ENCODE data around the gene CADPS.

DNA sequence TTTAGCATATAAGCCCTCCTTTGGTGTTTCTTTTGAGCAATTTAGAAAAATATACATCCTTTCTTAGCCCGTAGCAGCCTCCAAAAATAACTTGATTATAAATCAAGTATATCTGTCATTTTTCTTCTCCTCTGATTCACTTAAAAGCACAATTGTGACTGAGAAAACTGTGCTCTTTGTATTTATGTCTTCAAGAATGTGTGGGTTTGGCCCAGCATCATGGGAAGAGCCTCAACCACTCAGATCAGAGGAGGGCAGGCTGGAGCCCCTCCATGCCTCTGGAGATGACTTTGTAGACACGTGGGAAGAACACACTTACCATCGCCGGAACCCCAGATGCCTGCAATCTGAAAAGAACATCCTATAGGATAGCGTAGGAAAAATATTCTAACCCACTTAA, 378.1 kb downstream of the CADPS start:
- TF ChIP-seq, protein P1, sequence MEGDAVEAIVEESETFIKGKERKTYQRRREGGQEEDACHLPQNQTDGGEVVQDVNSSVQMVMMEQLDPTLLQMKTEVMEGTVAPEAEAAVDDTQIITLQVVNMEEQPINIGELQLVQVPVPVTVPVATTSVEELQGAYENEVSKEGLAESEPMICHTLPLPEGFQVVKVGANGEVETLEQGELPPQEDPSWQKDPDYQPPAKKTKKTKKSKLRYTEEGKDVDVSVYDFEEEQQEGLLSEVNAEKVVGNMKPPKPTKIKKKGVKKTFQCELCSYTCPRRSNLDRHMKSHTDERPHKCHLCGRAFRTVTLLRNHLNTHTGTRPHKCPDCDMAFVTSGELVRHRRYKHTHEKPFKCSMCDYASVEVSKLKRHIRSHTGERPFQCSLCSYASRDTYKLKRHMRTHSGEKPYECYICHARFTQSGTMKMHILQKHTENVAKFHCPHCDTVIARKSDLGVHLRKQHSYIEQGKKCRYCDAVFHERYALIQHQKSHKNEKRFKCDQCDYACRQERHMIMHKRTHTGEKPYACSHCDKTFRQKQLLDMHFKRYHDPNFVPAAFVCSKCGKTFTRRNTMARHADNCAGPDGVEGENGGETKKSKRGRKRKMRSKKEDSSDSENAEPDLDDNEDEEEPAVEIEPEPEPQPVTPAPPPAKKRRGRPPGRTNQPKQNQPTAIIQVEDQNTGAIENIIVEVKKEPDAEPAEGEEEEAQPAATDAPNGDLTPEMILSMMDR (IDR thresholded peaks at IDR 0.05), result no peak
- TF ChIP-seq ZFX (IDR thresholded peaks at IDR 0.05; ENCODE audit: borderline replicate concordance), result no peak

Data from 22Rv1 (cell line).